Urinary bladder (tissue), 4 donors: ENCODE data around the gene TRIM34. TPM values are rescaled to one million over a fixed set of nuclear protein-coding genes. Genes with fewer than 3 reads are reported as not detected.
"Not testable (repeated sequence)": the region's sequence is repeated elsewhere in the genome, so short reads cannot be mapped to it uniquely, and the experiment has no call there.

Source experiments
- DNase-seq: peaks from one replicate; pipeline ENCODE4 v3.0.0-alpha.2; 2015; ENCODE audit errors: extremely low spot score
- H3K27ac ChIP-seq: one replicate; pipeline ENCODE4 v1.5.1; 2013; ENCODE audit warnings: low read depth, mild to moderate bottlenecking, moderate library complexity
- H3K36me3 ChIP-seq: one replicate; pipeline ENCODE4 v1.6.1; 2013; ENCODE audit warnings: mild to moderate bottlenecking, moderate library complexity; ENCODE audit not compliant: insufficient read depth
- H3K4me1 ChIP-seq: one replicate; pipeline ENCODE4 v1.6.1; 2013; ENCODE audit warnings: mild to moderate bottlenecking, moderate library complexity; ENCODE audit not compliant: insufficient read depth
- H3K4me3 ChIP-seq: one replicate; pipeline ENCODE4 v1.5.1; 2013; ENCODE audit warnings: low read depth, low read length
- WGBS: extraction: QIAGEN DNeasy Blood & Tissue Kit; methylation state at CpG from one replicate; pipeline ENCODE4 v1.1.7; 2013; 5-methylcytosine and 5-hydroxymethylcytosine counted together
- polyA plus RNA-seq: library from polyadenylated mRNA; stranded (reverse); fragments of 200-250 nt; gene quantifications from one replicate; pipeline ENCODE4 v1.2.3, GENCODE V29; 2013
- total RNA-seq: library from RNA; depleted of rRNA; stranded (reverse); fragments of >200 nt; gene quantifications from one replicate; pipeline ENCODE4 v1.2.3, GENCODE V29; 2014
- donor health status: healthy with polysubstance abuse.
- donor health status: healthy.

TRIM34 gene
- total and polyA plus RNA-seq, 2 donors: 6.1 to 17.1 TPM

- DNase-seq, H3K4me3 ChIP-seq, H3K4me1 ChIP-seq, H3K36me3 ChIP-seq, H3K27ac ChIP-seq: not testable (repeated sequence)
- WGBS: 97% methylated on average over 33 of the region's 33 CpGs
These were observed 58.2 kb downstream of the TRIM34 start for GRCh38 chr11:5682890-5683441.

- 62% methylated on average over 7 of the region's 7 CpGs for WGBS
- H3K4me3 ChIP-seq, H3K36me3 ChIP-seq, H3K27ac ChIP-seq, H3K4me1 ChIP-seq, DNase-seq: not testable (repeated sequence)
These were observed 58.8 kb downstream of the TRIM34 start for GRCh38 chr11:5683620-5684019.

- Histone ChIP-seq H3K36me3 (no peaks in the 10 kb centered on the region), H3K27ac (peak overlapping the region; percentile 72), H3K4me1 (no peaks in the 10 kb centered on the region), H3K4me3 (peak overlapping the region; percentile 37)
- no peak for DNase-seq
- 40% methylated on average over 8 of the region's 8 CpGs for WGBS
These were observed 59.3 kb downstream of the TRIM34 start for GRCh38 chr11:5684036-5684645.

- peak within 1 kb of the TSS; percentile 73 for H3K27ac ChIP-seq
- DNase-seq: peak; percentile 91
- WGBS: 3% methylated on average over 13 of the region's 13 CpGs
These were observed 60.0 kb downstream of the TRIM34 start, which contains the start of gene TRIM5 for GRCh38 chr11:5684646-5685362. Gene TRIM5 (minus strand): TSS chr11:5685074. CDS start chr11:5680177, 4,897 bp downstream.

GRCh38 chr11:5686426-5686825 lies 61.6 kb downstream of the TRIM34 start:
- Histone ChIP-seq H3K4me3 (no peak overlapping the region), H3K4me1 (no peaks in the 10 kb centered on the region), H3K27ac (no peak overlapping the region), H3K36me3 (no peaks in the 10 kb centered on the region)
- DNase-seq: no peak
- WGBS: 96% methylated on average over 4 of the region's 4 CpGs

More at GRCh38 chr11:5684646-5685362, 60.0 kb downstream of the TRIM34 start, which contains the start of gene TRIM5:
- Histone ChIP-seq H3K4me3 (peak within 1 kb of the TSS; percentile 37), H3K36me3 (no peaks in the 10 kb centered on the region), H3K4me1 (no peaks in the 10 kb centered on the region)

GRCh38 chr11:5688482-5688881 lies 63.7 kb downstream of the TRIM34 start:
- DNase-seq: no peak
- Histone ChIP-seq H3K4me1 (no peaks in the 10 kb centered on the region), H3K4me3 (no peak overlapping the region), H3K27ac (peak overlapping the region; percentile 23), H3K36me3 (no peaks in the 10 kb centered on the region)
- 94% methylated on average over 1 of the region's 1 CpG for WGBS

- H3K4me1 ChIP-seq: no peaks in the 10 kb centered on the region
- no peaks in the 10 kb centered on the region for H3K36me3 ChIP-seq
- H3K27ac ChIP-seq: peak within 1 kb of the TSS; percentile 87
- H3K4me3 ChIP-seq: peak within 1 kb of the TSS; percentile 54
- DNase-seq: peak; percentile 14
- WGBS: 15% methylated on average over 2 of the region's 2 CpGs
These were observed 64.8 kb downstream of the TRIM34 start, which contains the start of gene TRIM22 for GRCh38 chr11:5689551-5689983. Gene TRIM22 (plus strand): TSS chr11:5689790. CDS start chr11:5696233, 6,443 bp downstream.

GRCh38 chr11:5690216-5690615 lies 65.4 kb downstream of the TRIM34 start:
- DNase-seq: no peak
- 14% methylated on average over 5 of the region's 5 CpGs for WGBS
- Histone ChIP-seq H3K4me3 (peak overlapping the region; percentile 54), H3K27ac (peak overlapping the region; percentile 87), H3K4me1 (no peaks in the 10 kb centered on the region), H3K36me3 (no peaks in the 10 kb centered on the region)

GRCh38 chr11:5690736-5691135 lies 65.9 kb downstream of the TRIM34 start:
- no peak for DNase-seq

GRCh38 chr11:5691238-5691963 lies 66.6 kb downstream of the TRIM34 start:
- DNase-seq, H3K36me3 ChIP-seq, H3K4me1 ChIP-seq: not testable (repeated sequence)
- WGBS: 79% methylated on average over 12 of the region's 12 CpGs
- H3K4me3 ChIP-seq: peak overlapping the region; percentile 54
- H3K27ac ChIP-seq: peak overlapping the region; percentile 73

More at GRCh38 chr11:5690736-5691135, 65.9 kb downstream of the TRIM34 start:
- H3K27ac ChIP-seq: peak overlapping the region; percentile 87
- WGBS: 22% methylated on average over 5 of the region's 5 CpGs
- H3K36me3 ChIP-seq: no peaks in the 10 kb centered on the region
- no peaks in the 10 kb centered on the region for H3K4me1 ChIP-seq
- H3K4me3 ChIP-seq: peak overlapping the region; percentile 54

GRCh38 chr11:5691964-5692361 lies 67.2 kb downstream of the TRIM34 start:
- no peak overlapping the region for H3K4me3 ChIP-seq
- DNase-seq: no peak
- 74% methylated on average over 3 of the region's 3 CpGs for WGBS
- no peaks in the 10 kb centered on the region for H3K36me3 ChIP-seq
- H3K4me1 ChIP-seq: no peaks in the 10 kb centered on the region
- H3K27ac ChIP-seq: peak overlapping the region; percentile 2
